K562 (cell line): Measurements from ENCODE around the gene FSHR. TPM values are rescaled to one million over a fixed set of nuclear protein-coding genes. Genes with fewer than 3 reads are reported as not detected.

Source experiments
- ATAC-seq: fragments of 200-7000 bp; cut with Tn5 transposase; 3 replicates; pipeline ENCODE4 v1.9.1; 2020; ENCODE audit warnings: moderate library complexity
- BruUV-seq: library from RNA; stranded (reverse); fragments of 400-500 nt; replicated peaks from 2 replicates; lab custom pipeline; 2021; lab: Mats Ljungman, UMichigan
- CTCF ChIA-PET: fragments of 300-600 bp; formaldehyde crosslinking; extraction: SDS; loops from one replicate; lab custom pipeline; 2021; ENCODE audit warnings: low intra/inter-chr PET ratio; lab: Yijun Ruan, JAX
- POLR2A ChIA-PET: fragments of 300-600, 350-650 bp; sonication (Branson Sonifier 250); formaldehyde crosslinking; extraction: SDS; loops from one replicate; lab custom pipeline; 2021; ENCODE audit warnings: antibody characterized with exemption, inconsistent platforms; lab: Yijun Ruan, JAX
- DNase-seq, 4 experiments: peaks; one replicate each; pipeline versions ENCODE4 v3.0.0 to v3.0.0-alpha.2; 2011 to 2018; ENCODE audit warnings: low spot score in 3 of 4, mixed read lengths in 3 of 4; ENCODE audit errors: extremely low read depth in 1 of 4
- FAIRE-seq: peaks from 2 replicates; lab custom pipeline; 2011; peaks lifted over from hg19 to GRCh38; lab: Jason Lieb, UNC
- H2AFZ ChIP-seq: 2 replicates; pipeline ENCODE4 v1.6.0; 2011; ENCODE audit warnings: low read depth, low read length, control low read depth, inconsistent platforms
- H3K27ac ChIP-seq: fragments of 200-600 bp; 3 replicates; pipeline ENCODE4 v1.8.0; 2011; ENCODE audit warnings: low read depth, mild to moderate bottlenecking, control low read depth, inconsistent platforms, low read length, moderate library complexity, mixed read lengths; ENCODE audit errors: extremely low read depth
- H3K27me3 ChIP-seq, 2 experiments: fragments of 300-600 bp in 1 of 2; 2 replicates in 1 of 2; 3 replicates in 1 of 2; pipeline versions ENCODE4 v1.6.0 to v1.8.0; 2011; ENCODE audit warnings: inconsistent platforms in 2 of 2, low read length in 2 of 2, mild to moderate bottlenecking in 1 of 2, mixed read lengths in 1 of 2, moderate library complexity in 1 of 2; ENCODE audit not compliant: control insufficient read depth in 2 of 2, insufficient read depth in 2 of 2
- H3K36me3 ChIP-seq: fragments of 300-600 bp; 3 replicates; pipeline ENCODE4 v1.8.0; 2011; ENCODE audit warnings: mild to moderate bottlenecking, low read length, inconsistent platforms; ENCODE audit not compliant: control insufficient read depth, insufficient read depth
- H3K4me1 ChIP-seq, 2 experiments: fragments of 200-600 bp in 1 of 2; replicated peaks in 1 of 2; 2 replicates in 1 of 2; 3 replicates in 1 of 2; pipeline versions ENCODE4 v1.5.1 to v1.8.0; 2011; ENCODE audit warnings: inconsistent platforms in 2 of 2, low read length in 2 of 2, mild to moderate bottlenecking in 1 of 2, mixed read lengths in 1 of 2, moderate library complexity in 1 of 2; ENCODE audit not compliant: control insufficient read depth in 2 of 2, insufficient read depth in 2 of 2
- H3K4me2 ChIP-seq: 2 replicates; pipeline ENCODE4 v1.6.1; 2011; ENCODE audit warnings: low read length, control low read depth, inconsistent platforms, mixed read lengths; ENCODE audit not compliant: insufficient read depth
- H3K4me3 ChIP-seq: fragments of 200-600 bp; sonication (generic), shearing (Covaris generic); 2 replicates; pipeline ENCODE4 v1.5.1; 2016; ENCODE audit warnings: control low read depth, inconsistent platforms
- H3K79me2 ChIP-seq: fragments of 200-600 bp; 3 replicates; pipeline ENCODE4 v1.8.0; 2011; ENCODE audit warnings: low read length, inconsistent platforms; ENCODE audit not compliant: control insufficient read depth, insufficient read depth
- H3K9ac ChIP-seq, 2 experiments: 2 replicates each; pipeline versions ENCODE4 v1.6.0 to v1.6.1; 2011; ENCODE audit warnings: low read depth in 2 of 2, low read length in 2 of 2, control low read depth in 1 of 2, inconsistent platforms in 1 of 2, mild to moderate bottlenecking in 1 of 2, mixed read lengths in 1 of 2; ENCODE audit not compliant: insufficient read depth in 1 of 2
- H3K9me1 ChIP-seq: one replicate; pipeline ENCODE4 v1.6.0; 2011; ENCODE audit warnings: inconsistent platforms, mild to moderate bottlenecking, low read length, moderate library complexity; ENCODE audit not compliant: control insufficient read depth, insufficient read depth
- H3K9me3 ChIP-seq: replicated peaks from 2 replicates; pipeline ENCODE4 v1.5.1; 2011; ENCODE audit warnings: low read depth, low read length, inconsistent platforms; ENCODE audit not compliant: control insufficient read depth, insufficient read depth
- H4K20me1 ChIP-seq: replicated peaks from 2 replicates; pipeline ENCODE4 v1.6.1; 2011; ENCODE audit warnings: low read length, inconsistent platforms, mixed read lengths; ENCODE audit not compliant: control insufficient read depth, insufficient read depth
- CHD4 ChIP-seq: fragments of 200-600 bp; sonication (generic); IDR thresholded peaks from 3 replicates; pipeline ENCODE4 v1.6.1; 2012; ENCODE audit warnings: low read depth, mild to moderate bottlenecking, mixed read lengths, low read length, inconsistent platforms; ENCODE audit not compliant: insufficient read depth, insufficient replicate concordance, poor library complexity, severe bottlenecking
- ILK ChIP-seq: fragments of 450-650 bp; IDR thresholded peaks from 2 replicates; pipeline ENCODE4 v1.6.1; 2016; ENCODE audit warnings: missing genetic modification characterization, low read depth, mild to moderate bottlenecking, missing compliant biosample characterization, moderate library complexity, borderline replicate concordance
- KAT8 ChIP-seq: fragments of 450-650 bp; IDR thresholded peaks from 2 replicates; pipeline ENCODE4 v1.6.1; 2016; ENCODE audit warnings: low read depth, mild to moderate bottlenecking
- SNIP1 ChIP-seq: fragments of 450-650 bp; IDR thresholded peaks from 2 replicates; pipeline ENCODE4 v1.7.1; 2017; ENCODE audit warnings: low read depth, mild to moderate bottlenecking
- ZFP30 ChIP-seq: fragments of 250-450 bp; sonication (Bioruptor Pico); IDR thresholded peaks from 2 replicates; pipeline ENCODE4 v1.8.0; 2022; ENCODE audit warnings: moderate library complexity, mild to moderate bottlenecking, inconsistent platforms, borderline replicate concordance
- ZNF764 ChIP-seq: fragments of 250-450 bp; sonication (Bioruptor Pico); IDR thresholded peaks from 2 replicates; pipeline ENCODE4 v1.4.0; 2020; ENCODE audit warnings: low read depth, mild to moderate bottlenecking, moderate library complexity
- WGBS: fragments of 100-300 bp; shearing (Covaris generic); methylation state at CpG from one replicate; pipeline ENCODE4 v1.1.6; 2016; ENCODE audit warnings: low coverage, mixed read lengths; ENCODE audit not compliant: insufficient coverage; ENCODE audit errors: missing lambda C conversion rate; 5-methylcytosine and 5-hydroxymethylcytosine counted together
- in situ Hi-C: fragments of 300-500 bp; cut with MboI; formaldehyde crosslinking; loops from 4 replicates; pipeline ENCODE4 v1.15.0; 2018; ENCODE audit warnings: inconsistent platforms, mixed read lengths
- intact Hi-C: fragments of 100-400 bp; cut with micrococcal nuclease; formaldehyde crosslinking; loops from 2 replicates; pipeline ENCODE4 v1.14.2; 2022
- polyA plus RNA-seq, 8 experiments: library from polyadenylated mRNA; depleted of rRNA in 4 of 8; stranded (reverse) in 5 of 8; unstranded in 3 of 8; fragments of >200 nt; fragmentation: Nextera tagmentation in 2 of 8; fragmentation: Illumina TruSeq in 1 of 8; extraction: Ambion mirVana in 2 of 8; extraction: Trizol in 1 of 8; gene quantifications; 2 replicates each; pipeline versions ENCODE4 v1.2.1 to v1.2.3, GENCODE V29; 2011 to 2014; ENCODE audit warnings: inconsistent platforms in 1 of 8, missing spikeins in 1 of 8
- total RNA-seq, 7 experiments: library from RNA; depleted of rRNA in 6 of 7; stranded (reverse); fragments of >200 nt in 6 of 7; fragmentation: Illumina TruSeq in 2 of 7; extraction: Trizol in 2 of 7; gene quantifications; 2 replicates each; pipeline versions ENCODE4 v1.2.1 to v1.2.3, GENCODE V29; 2011 to 2021; ENCODE audit warnings: low replicate concordance in 1 of 7
- TF ChIP-seq, protein P1 (sequence below): fragments of 450-650 bp; IDR thresholded peaks from 2 replicates; pipeline ENCODE4 v1.6.1; 2016; ENCODE audit warnings: missing biosample characterization, missing genetic modification characterization
- TF ChIP-seq, protein P2 (sequence below): fragments of 250-450 bp; sonication (Bioruptor Pico); IDR thresholded peaks from 2 replicates; pipeline ENCODE4 v1.5.0; 2021; ENCODE audit warnings: mild to moderate bottlenecking, moderate library complexity

Gene FSHR
- total and polyA plus RNA-seq, 9 of the 15 experiments (the other 6 are each of a cell fraction or from before 2014, with no cell fraction given): not detected

DNA sequence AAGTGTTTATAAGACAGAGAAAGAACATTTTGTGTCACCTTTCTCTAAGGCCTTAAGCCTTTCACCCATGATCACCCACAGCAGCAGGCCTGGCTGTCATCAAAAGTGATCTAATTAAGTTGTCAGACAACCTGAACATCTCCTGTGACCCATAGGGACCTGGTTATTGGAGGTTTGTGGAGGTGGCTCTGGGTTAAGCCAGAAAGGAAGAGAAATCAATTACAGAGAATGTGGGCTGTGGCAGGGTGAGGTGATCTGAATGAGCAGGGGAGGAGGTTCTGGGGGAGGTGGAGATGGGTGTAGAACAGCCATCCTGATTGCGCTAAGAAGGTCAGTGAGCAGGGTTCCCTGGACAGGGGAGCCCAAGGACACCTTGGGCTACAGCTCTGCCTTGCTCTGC, 170.8 kb downstream of the FSHR start:
- Histone ChIP-seq H3K36me3 (no peaks in the 10 kb centered on the region), H2AFZ (no peak overlapping the region), H3K4me3 (no peak overlapping the region), H3K79me2 (no peaks in the 10 kb centered on the region), H4K20me1 (no peaks in the 10 kb centered on the region), H3K9ac (no peak overlapping the region), H3K4me2 (no peak overlapping the region), H3K4me1 (no peaks in the 10 kb centered on the region), H3K27ac (no peak overlapping the region)
- 0% methylated on average over 1 of the region's 1 CpG for WGBS
- in situ Hi-C loops: no loop called here
- CTCF ChIA-PET: no interaction called here
- no peak for TF ChIP-seq SNIP1
- TF ChIP-seq, protein P1, sequence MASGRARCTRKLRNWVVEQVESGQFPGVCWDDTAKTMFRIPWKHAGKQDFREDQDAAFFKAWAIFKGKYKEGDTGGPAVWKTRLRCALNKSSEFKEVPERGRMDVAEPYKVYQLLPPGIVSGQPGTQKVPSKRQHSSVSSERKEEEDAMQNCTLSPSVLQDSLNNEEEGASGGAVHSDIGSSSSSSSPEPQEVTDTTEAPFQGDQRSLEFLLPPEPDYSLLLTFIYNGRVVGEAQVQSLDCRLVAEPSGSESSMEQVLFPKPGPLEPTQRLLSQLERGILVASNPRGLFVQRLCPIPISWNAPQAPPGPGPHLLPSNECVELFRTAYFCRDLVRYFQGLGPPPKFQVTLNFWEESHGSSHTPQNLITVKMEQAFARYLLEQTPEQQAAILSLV (tag): no peak
- TF ChIP-seq ZNF764: no peak
- TF ChIP-seq KAT8: no peak
- no peak for TF ChIP-seq CHD4
- TF ChIP-seq, protein P2, sequence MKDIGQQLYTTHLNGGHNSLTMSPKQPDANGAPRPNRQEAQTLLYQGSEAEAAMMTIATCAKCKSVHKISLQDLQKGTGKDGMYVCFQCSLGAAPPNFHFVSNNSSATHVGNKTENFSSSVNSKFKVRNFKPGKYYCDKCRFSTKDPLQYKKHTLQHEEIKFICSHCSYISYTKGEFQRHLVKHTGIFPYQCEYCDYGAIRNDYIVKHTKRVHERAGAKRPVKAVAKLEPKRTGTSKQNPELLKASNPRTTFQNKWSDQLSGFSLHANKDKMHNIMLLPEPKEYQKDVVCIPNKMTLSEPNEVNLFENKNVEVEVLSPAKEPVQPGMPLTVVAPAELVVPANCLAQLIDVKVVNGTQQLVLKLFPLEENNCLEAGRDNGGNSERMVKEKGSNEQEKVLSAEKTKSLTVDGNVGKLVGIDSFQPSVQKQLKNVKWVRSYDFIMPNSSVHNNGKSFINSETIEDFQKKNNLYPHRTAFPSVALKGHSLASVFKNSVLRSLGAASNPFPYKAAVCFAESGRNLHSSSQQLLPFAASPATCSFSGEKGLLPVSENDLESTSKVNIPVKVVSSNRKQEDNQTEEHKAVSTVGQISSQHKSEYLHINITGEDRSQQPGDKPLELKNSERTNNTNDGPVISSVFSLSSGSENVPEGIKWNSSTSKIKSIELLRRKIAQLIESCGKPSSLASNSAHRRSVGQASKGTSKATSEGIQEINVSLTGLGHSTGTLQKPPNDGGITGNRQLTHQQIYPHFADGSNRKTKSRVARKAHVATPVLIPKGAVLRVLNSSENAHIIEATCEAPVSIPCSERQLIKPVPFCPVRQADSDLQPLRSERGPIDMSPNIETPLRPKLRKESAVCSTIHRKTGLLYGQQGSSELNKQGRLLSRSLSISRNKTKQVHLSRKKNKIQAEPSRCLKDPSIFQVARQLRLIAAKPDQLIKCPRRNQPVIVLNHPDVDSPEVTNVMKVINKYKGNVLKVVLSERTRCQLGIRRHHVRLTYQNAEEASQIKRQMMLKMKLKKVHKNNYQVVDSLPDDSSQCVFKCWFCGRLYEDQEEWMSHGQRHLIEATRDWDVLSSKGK: no peak
- no peak for TF ChIP-seq ZFP30 (CRISPR knock-in tag)
- no peak for TF ChIP-seq ILK (tag)
- TF ChIP-seq, all 486 proteins: peak for 0
- BruUV-seq: no TSS peak
- H3K9me3 ChIP-seq: no peaks in the 10 kb centered on the region
- intact Hi-C loops: no loop called here
- H3K27me3 ChIP-seq: no peaks in the 10 kb centered on the region
- FAIRE-seq (no peak), ATAC-seq (no peak), DNase-seq (no peak)
- H3K9me1 ChIP-seq: no peaks in the 10 kb centered on the region
- POLR2A ChIA-PET: no interaction called here
